K562 (cell line): ENCODE results near the gene NTM.

ENCODE experiments used
- EP300 ChIP-seq: IDR thresholded peaks from 2 replicates; pipeline ENCODE4 v1.6.1; 2012; ENCODE audit warnings: low read length, improper control_type of control experiment
- KAT7 ChIP-seq: sonication (generic); formaldehyde crosslinking; IDR thresholded peaks from 2 replicates; pipeline ENCODE4 v1.8.0; 2022; ENCODE audit warnings: missing genetic modification reagents, mild to moderate bottlenecking, borderline replicate concordance
- LEF1 ChIP-seq: fragments of 450-650 bp; IDR thresholded peaks from 2 replicates; pipeline ENCODE4 v1.6.1; 2016; ENCODE audit warnings: mild to moderate bottlenecking
- POLR2AphosphoS5 ChIP-seq: IDR thresholded peaks from 2 replicates; pipeline ENCODE4 v1.6.1; 2011; ENCODE audit warnings: mild to moderate bottlenecking, low read depth, low read length, moderate library complexity; ENCODE audit not compliant: control insufficient read depth, insufficient read depth
- RBM39 ChIP-seq: fragments of 200-400 bp; formaldehyde crosslinking; optimal IDR thresholded peaks from 2 replicates; pipeline ENCODE3; 2018; ENCODE audit warnings: low read depth, low read length
- SMC3 ChIP-seq: conservative IDR thresholded peaks from 2 replicates; pipeline ENCODE4 v1.6.1; 2011; ENCODE audit warnings: low read depth, low read length, improper control_type of control experiment; ENCODE audit not compliant: insufficient read depth
- SP1 ChIP-seq: sonication (generic); formaldehyde crosslinking; IDR thresholded peaks from 2 replicates; pipeline ENCODE4 v1.8.1; 2022; ENCODE audit warnings: mild to moderate bottlenecking, missing genetic modification reagents
- TF ChIP-seq, protein P1 (sequence below), 3 experiments: IDR thresholded peaks in 2 of 3; conservative IDR thresholded peaks in 1 of 3; 2 replicates each; pipeline ENCODE4 v1.5.1; 2011 to 2012; ENCODE audit warnings: low read length in 3 of 3, mild to moderate bottlenecking in 3 of 3, control low read depth in 2 of 3, improper control_type of control experiment in 1 of 3, inconsistent platforms in 1 of 3, low read depth in 1 of 3, mixed read lengths in 1 of 3, moderate library complexity in 1 of 3; ENCODE audit not compliant: insufficient read depth in 2 of 3
- TF ChIP-seq, protein P2 (sequence below): sonication (generic); formaldehyde crosslinking; IDR thresholded peaks from 2 replicates; pipeline ENCODE4 v1.9.0; 2022; ENCODE audit warnings: mild to moderate bottlenecking, missing genetic modification reagents

DNA sequence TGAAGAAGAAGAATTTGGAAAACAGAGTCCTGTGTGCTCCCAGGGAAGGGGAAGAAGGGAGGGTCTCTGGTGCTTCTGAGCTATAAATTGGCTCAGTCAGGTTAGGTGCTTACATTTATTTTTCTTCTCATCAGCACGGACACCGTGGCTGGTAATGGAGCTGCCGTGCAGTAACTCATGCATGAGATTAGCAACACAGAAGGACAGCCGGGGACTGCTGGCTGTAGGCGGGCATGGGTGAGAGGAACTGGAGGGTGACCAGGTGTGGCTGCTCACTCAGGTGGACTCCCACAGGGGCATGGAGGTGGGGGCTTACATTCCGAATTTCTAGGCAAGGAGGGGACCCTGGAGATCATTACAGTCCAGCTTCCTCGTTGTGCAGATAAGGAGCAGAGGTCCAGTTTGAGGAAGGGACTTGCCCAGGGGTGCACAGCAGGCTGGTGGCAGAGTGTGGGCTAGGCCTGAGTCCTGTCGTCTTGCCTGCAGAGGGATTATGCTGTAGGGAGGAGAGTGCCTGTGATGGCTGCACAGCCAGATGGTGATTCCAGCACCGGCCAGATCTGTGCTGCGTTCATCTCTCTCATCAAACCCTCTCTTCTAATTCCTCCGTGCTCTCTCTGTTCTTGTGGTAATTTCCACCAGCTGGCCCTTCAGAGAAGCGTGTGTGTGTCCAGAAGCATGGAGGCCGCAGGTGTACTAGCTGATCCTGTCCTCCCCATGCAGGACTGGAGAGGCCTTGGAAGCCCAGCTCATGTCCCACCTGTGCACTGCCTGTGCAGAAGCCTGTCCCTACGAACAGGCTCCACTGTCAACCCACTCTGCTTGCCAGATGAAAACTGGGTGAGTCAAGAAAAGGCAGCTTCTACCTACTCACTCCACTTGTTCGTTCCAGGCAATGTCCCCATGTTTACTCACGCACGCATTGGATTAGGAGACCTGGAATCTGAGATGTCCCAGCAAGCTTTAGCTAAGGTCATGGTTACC lies 78.9 kb downstream of the NTM start:
- TF ChIP-seq RBM39 (no peak), POLR2AphosphoS5 (no peak), SMC3 (no peak), EP300 (no peak), KAT7 (CRISPR knock-in tag) (no peak), SP1 (no peak), LEF1 (no peak)
- TF ChIP-seq, protein P1, sequence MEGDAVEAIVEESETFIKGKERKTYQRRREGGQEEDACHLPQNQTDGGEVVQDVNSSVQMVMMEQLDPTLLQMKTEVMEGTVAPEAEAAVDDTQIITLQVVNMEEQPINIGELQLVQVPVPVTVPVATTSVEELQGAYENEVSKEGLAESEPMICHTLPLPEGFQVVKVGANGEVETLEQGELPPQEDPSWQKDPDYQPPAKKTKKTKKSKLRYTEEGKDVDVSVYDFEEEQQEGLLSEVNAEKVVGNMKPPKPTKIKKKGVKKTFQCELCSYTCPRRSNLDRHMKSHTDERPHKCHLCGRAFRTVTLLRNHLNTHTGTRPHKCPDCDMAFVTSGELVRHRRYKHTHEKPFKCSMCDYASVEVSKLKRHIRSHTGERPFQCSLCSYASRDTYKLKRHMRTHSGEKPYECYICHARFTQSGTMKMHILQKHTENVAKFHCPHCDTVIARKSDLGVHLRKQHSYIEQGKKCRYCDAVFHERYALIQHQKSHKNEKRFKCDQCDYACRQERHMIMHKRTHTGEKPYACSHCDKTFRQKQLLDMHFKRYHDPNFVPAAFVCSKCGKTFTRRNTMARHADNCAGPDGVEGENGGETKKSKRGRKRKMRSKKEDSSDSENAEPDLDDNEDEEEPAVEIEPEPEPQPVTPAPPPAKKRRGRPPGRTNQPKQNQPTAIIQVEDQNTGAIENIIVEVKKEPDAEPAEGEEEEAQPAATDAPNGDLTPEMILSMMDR (IDR thresholded peaks at IDR 0.05 in 2 of 3, conservative IDR thresholded peaks at IDR 0.05 in 1 of 3; ENCODE audit: insufficient read depth in 2 of 3, low read depth in 1 of 3, low read length in 3 of 3): no peak
- TF ChIP-seq, protein P2, sequence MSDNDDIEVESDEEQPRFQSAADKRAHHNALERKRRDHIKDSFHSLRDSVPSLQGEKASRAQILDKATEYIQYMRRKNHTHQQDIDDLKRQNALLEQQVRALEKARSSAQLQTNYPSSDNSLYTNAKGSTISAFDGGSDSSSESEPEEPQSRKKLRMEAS (CRISPR knock-in tag): no peak
